GM12878 (cell line): ENCODE data around the gene IQSEC2.

Source experiments
- RAD21 ChIP-seq: IDR thresholded peaks from 2 replicates; pipeline ENCODE4 v1.6.1; 2011; ENCODE audit warnings: mild to moderate bottlenecking, low read depth, low read length, moderate library complexity; ENCODE audit not compliant: insufficient read depth
- TF ChIP-seq, protein P1 (sequence below): IDR thresholded peaks from 2 replicates; pipeline ENCODE4 v1.6.1; 2012; ENCODE audit warnings: mild to moderate bottlenecking, low read depth, low read length

DNA sequence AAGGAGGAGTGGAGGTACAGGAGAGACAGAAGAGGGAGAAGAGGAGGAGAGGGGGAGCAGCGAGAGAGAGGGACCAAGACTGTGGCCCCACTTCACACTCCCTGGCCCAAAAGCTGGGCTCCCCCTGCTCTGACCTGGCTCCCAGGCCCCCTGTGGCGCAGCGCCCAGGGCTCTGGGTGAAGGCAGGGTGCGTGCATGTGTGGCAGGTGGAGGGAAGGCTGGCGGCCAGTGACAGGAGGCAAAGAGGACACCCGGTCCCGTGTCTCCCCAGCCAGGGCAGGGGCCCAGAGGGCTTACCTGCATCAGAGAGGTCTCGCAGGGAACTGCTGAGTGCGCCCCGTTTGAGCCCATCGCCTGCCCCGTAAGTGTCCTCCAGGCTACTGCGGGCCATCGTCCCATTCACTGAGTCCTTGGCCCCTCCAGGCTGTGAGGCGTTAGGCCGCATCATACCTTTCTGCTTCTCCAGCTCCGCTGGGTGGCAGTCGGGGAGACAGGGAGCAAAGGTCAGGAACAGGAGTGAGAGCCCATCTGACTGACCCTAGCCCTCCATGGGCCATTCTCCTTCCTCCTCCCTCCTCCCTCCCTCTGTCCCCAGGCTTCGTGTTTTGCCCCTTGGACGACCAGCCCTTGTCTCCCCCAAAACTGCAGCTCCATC, 45.2 kb downstream of the IQSEC2 start:
- TF ChIP-seq RAD21, result no peak
- TF ChIP-seq, protein P1, sequence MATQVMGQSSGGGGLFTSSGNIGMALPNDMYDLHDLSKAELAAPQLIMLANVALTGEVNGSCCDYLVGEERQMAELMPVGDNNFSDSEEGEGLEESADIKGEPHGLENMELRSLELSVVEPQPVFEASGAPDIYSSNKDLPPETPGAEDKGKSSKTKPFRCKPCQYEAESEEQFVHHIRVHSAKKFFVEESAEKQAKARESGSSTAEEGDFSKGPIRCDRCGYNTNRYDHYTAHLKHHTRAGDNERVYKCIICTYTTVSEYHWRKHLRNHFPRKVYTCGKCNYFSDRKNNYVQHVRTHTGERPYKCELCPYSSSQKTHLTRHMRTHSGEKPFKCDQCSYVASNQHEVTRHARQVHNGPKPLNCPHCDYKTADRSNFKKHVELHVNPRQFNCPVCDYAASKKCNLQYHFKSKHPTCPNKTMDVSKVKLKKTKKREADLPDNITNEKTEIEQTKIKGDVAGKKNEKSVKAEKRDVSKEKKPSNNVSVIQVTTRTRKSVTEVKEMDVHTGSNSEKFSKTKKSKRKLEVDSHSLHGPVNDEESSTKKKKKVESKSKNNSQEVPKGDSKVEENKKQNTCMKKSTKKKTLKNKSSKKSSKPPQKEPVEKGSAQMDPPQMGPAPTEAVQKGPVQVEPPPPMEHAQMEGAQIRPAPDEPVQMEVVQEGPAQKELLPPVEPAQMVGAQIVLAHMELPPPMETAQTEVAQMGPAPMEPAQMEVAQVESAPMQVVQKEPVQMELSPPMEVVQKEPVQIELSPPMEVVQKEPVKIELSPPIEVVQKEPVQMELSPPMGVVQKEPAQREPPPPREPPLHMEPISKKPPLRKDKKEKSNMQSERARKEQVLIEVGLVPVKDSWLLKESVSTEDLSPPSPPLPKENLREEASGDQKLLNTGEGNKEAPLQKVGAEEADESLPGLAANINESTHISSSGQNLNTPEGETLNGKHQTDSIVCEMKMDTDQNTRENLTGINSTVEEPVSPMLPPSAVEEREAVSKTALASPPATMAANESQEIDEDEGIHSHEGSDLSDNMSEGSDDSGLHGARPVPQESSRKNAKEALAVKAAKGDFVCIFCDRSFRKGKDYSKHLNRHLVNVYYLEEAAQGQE, result no peak
